C4-2B (cell line): Measurements from ENCODE around the gene GPR107.

ENCODE experiments used
- H3K27ac ChIP-seq: fragments of 450-650 bp; 2 replicates; pipeline ENCODE4 v1.5.1; 2017
- CTCF ChIP-seq: fragments of 450-650 bp; conservative IDR thresholded peaks from 2 replicates; pipeline ENCODE4 v1.5.1; 2017; ENCODE audit warnings: mild to moderate bottlenecking
- ZFX ChIP-seq: fragments of 450-650 bp; IDR thresholded peaks from 2 replicates; pipeline ENCODE4 v1.6.1; 2017

Gene GPR107

GRCh38 chr9:130145658-130146057 lies 92.0 kb downstream of the GPR107 start:
- H3K27ac ChIP-seq = no peak overlapping the region
- TF ChIP-seq CTCF = no peak
- TF ChIP-seq ZFX = no peak

DNA sequence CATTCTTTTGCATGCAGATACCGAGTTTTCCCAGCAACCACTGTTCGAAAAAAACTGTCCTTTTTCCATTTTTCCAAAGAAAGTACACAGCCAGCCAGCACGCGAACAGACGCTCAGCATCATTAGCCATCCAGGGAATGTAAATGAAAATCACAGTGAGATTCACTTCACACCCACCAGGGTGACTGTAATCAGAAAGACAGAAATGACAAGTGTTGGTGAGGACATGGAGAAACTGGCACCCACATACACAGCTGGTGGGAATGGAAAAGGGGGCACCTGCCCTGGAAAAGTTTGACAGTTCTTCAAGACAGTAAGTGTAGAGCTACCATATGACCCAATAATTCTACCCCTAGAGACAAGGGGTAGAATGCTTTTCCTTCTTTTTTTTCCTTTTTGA lies 93.5 kb downstream of the GPR107 start:
- no peak overlapping the region for H3K27ac ChIP-seq
- no peak for TF ChIP-seq ZFX
- TF ChIP-seq CTCF = no peak

DNA sequence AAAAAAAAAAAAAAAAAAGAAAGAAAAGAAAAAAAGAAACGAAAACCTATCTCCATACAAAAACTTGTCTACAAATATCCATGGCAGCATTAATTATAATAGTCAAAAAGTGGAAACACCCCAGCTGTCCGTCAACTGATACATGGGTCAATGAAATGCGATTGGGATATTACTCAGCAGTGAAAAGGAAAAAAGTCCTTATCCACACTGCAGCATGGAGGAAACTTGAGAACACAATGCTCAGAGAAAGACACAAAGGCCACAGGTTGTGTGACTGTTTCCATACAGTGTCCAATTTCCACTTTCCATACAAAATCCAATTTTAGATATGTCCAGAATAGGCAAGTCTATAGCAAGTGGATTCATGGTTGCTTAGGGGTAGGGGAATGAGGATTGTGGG lies 94.2 kb downstream of the GPR107 start:
- no peak for TF ChIP-seq ZFX
- TF ChIP-seq CTCF = no peak
- no peak overlapping the region for H3K27ac ChIP-seq

DNA sequence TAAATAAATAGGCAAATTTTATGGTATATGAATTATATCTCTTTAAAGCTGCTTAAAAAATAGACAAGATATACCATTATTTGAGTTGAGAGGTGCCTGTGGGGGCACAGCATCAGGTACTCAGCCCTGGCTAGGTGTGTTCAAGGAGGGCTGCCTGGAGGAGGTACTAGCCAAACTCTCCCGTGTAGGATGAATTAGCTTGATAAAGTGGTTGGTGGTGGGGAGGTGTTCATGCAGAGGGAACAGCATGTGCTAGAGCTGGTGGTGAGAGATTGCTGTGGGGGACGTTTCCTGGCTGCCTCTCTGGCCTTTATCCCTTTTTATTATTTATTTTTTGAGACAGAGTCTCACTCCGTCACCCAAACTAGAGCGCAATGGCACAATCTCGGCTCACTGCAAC lies 95.3 kb downstream of the GPR107 start:
- TF ChIP-seq CTCF = no peak
- no peak for TF ChIP-seq ZFX
- H3K27ac ChIP-seq = no peak overlapping the region

DNA sequence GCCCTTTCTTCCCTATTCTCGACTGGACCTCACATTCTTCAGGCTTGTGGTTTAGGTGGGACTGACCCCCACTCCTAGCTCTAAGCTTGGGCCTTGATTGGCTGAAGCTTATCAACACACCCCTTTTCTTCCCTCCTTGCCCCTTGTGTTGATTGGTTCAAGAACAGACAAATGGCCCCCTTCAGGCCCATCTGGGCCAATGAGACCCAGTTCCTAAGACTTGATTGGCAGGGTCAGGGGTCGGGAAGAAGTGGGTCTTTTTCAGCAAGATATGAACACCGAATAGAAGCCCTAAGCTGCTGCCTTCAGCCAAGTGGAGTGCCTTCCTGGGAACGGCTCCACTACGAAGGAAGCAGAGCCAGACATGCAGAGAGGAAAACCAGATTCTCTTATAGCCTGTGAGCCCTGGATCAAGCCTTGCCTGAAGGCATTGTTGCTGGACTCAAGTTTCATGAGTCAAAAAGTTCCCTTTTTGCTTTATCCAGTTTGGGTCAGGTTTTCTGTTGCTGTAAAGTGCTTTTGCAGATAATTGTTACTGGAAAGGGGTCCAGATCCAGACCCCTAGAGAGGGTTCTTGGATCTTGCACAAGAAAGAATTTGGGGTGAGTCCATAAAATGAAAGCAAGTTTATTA lies 96.1 kb downstream of the GPR107 start:
- TF ChIP-seq CTCF = no peak
- no peak for TF ChIP-seq ZFX
- no peak overlapping the region for H3K27ac ChIP-seq

GRCh38 chr9:130150779-130151382 lies 97.2 kb downstream of the GPR107 start:
- TF ChIP-seq CTCF (no peak), ZFX (no peak)
- H3K27ac ChIP-seq = no peak overlapping the region

- no peak overlapping the region for H3K27ac ChIP-seq
- no peak for TF ChIP-seq CTCF
- no peak for TF ChIP-seq ZFX
Observed at GRCh38 chr9:130154816-130155215, 101.1 kb downstream of the GPR107 start.
